ENCODE results near the gene ARFRP1.
A peak's percentile ranks its signal among the peaks of the same experiment; 100 is the strongest.

The ARFRP1 gene

DNA sequence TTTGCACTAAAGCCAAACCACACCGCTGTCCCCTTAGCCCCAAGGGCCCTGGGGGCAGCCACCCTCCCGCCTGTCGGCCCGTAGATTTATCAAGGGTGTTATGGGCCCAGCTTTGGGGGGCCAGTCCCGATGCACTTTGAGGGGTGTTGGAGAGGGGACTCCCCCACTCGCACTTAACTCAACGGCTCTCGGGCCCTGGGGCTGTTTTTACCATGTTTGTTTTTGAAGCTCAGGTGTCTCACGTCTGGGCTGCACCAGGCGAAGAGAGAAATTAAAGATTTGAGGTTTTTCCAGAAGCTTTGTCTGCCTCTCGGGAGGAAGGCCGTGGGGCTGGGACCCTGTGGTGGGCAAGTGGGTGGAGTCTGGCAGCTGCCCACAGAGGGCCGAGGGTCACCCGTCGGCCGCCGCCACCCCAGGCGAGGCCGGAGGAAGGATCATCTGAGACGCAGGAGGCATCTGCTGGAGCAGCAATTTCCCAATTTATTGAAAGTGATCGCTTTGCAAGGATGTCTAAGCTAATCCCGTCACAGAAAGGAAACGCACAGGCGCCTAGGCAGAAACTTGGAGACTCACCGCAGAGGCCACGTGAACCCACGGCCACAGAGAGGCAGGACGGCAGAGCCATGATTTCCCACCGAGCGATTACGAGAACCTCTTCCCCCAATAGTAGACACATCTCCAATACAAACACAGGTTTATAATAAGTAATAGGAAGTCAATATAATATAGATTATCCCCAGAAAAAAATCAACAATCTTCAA lies 35.6 kb upstream of the ARFRP1 start:
- no peak for DNase-seq (ENCODE audit: low read depth)

DNA sequence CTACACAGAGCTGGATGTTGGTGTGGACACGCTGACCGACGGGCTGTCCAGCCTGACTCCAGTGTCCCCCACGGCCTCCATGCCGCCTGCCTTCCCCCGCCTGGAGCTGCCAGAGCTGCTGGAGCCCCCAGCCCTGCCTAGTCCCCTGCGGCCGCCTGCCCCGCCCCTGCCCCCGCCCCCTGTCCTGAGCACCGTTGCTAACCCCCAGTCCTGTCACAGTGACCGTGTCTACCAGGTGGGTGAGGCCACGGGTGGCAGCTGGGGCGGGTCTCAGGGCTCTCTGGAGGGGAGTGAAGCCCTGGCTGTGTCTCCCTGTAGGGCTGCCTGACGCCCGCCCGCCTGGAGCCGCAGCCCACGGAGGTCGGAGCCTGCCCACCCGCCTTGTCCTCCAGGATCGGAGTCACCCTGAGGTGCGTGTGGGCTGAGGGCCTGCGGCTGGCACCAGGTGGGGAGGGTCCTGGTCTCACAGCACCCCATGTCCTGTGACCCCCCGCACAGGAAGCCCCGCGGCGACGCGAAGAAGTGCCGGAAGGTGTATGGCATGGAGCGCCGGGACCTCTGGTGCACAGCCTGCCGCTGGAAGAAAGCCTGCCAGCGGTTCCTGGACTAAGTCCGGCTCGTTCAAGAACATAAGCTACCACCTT lies 34.7 kb upstream of the ARFRP1 start:
- DNase-seq (ENCODE audit: low read depth) = no peak

GRCh38 chr20:63741676-63742380 lies 34.1 kb upstream of the ARFRP1 start:
- no peak for DNase-seq (ENCODE audit: low read depth)

- DNase-seq (ENCODE audit: low read depth) = no peak
Measured at GRCh38 chr20:63741354-63741675, 33.5 kb upstream of the ARFRP1 start.

GRCh38 chr20:63740627-63741353 lies 33.0 kb upstream of the ARFRP1 start:
- DNase-seq (ENCODE audit: low read depth) = peak; percentile 89

DNA sequence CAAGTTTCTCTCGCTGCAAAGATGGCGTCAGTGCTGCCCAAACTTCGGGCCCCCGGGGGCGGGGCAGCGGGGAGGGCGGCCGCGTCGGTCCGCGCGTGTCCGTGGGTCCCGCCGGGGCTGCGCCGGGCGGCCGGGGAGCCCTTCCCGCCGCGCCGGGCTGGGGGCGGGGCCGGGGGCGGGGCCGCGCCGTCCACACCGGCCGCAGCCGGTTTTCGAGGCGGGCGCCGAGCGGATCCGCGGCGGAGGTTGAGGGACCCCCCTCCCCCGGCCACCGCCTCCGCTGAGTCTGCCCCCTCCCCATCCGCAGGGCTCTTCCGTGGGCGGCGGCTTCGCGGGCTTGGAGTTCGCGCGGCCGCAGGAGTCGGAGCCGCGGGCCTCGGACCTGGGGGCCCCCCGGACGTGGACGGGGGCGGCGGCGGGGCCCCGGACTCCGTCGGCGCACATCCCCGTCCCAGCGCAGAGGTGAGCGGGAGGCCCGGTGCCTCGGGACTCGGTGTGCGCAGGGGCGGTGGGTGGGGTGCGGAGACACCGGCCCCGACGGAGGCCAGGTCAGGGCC lies 32.4 kb upstream of the ARFRP1 start:
- DNase-seq (ENCODE audit: low read depth) = peak; percentile 20

- DNase-seq (ENCODE audit: low read depth) = peak; percentile 60
Measured at GRCh38 chr20:63739130-63740069, 31.6 kb upstream of the ARFRP1 start, which contains the start of gene SLC2A4RG. SLC2A4RG (plus strand) TSS chr20:63739776; CDS start chr20:63739913, 137 bp downstream.

- no peak for DNase-seq (ENCODE audit: low read depth)
Measured at GRCh38 chr20:63738687-63739129, 30.9 kb upstream of the ARFRP1 start.

DNA sequence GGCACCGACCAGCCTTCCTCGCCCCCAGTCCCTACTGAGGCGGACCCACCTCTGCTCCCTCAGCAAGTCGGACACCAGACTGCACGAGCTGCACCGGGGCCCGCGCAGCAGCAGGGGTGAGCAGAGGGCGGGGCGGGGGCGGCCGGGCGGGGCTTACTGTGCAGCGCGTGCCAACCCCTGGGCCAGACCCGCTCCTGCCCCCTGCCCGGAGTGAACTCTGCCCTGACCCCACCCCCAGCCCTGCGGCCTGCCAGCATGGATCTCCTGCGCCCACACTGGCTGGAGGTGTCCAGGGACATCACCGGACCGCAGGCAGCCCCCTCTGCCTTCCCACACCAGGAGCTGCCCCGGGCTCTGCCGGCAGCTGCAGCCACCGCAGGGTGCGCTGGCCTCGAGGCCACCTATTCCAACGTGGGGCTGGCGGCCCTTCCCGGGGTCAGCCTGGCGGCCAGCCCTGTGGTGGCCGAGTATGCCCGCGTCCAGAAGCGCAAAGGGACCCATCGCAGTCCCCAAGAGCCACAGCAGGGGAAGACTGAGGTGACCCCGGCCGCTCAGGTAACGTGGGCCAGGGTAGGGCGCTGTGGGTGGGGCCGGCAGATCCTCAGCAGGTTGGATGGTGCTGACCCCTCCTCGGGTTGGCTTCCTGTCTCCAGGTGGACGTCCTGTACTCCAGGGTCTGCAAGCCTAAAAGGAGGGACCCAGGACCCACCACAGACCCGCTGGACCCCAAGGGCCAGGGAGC lies 30.3 kb upstream of the ARFRP1 start:
- DNase-seq (ENCODE audit: low read depth) = no peak

DNA sequence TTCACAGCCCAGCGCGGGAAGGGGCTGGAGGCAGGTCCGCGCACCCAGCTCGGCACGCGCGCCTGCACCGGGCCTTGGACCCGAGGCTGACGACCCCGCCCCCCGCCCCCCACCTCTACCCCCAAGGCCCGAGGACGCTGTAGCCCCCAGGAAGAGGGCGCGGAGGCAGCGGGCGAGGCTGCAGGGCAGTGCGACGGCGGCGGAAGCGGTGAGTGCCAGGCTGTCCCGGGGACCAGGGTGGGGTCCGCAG lies 29.8 kb upstream of the ARFRP1 start:
- DNase-seq (ENCODE audit: low read depth) = no peak

DNA sequence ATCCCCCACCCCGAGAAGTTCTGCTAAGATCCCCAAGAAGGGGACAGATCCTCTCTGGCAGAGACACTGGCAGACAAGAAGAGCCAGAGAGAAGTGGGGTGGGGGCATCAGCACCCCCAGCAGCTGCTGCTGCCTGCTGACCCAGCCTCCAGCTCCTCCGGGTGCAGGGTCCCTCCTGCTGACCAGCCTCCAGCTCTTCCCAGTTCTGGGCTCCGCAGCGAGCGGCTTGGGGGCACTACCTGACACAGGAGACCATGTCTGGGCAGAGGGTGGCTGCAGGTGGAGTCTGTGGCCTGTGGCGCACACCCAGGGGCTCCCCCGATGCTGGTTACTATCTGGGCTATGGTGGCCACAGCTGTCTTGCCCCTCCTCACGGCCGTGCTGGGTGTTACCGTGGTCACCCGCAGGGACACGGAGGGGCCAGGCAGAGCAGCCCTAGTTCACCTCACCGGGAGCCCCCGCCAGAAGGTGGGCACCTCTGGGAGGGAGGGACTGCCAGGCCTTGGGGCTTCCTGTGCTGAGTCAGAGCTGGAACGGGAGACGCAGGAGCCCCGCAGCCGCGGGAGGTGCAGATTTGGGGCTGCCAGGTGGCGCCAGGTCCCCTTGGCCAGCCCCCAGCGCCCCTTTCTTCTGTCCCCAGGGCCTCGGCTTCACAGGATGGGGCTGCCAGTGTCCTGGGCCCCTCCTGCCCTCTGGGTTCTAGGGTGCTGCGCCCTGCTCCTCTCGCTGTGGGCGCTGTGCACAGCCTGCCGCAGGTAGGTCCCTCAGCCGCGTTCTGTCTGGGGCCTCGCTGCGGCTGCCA lies 29.3 kb upstream of the ARFRP1 start:
- DNase-seq (ENCODE audit: low read depth) = no peak

- DNase-seq (ENCODE audit: low read depth) = no peak
Measured at GRCh38 chr20:63735859-63736718, 28.3 kb upstream of the ARFRP1 start, which contains the start of gene LIME1. LIME1 (plus strand) TSS chr20:63736664; CDS start chr20:63737550, 886 bp downstream.

DNA sequence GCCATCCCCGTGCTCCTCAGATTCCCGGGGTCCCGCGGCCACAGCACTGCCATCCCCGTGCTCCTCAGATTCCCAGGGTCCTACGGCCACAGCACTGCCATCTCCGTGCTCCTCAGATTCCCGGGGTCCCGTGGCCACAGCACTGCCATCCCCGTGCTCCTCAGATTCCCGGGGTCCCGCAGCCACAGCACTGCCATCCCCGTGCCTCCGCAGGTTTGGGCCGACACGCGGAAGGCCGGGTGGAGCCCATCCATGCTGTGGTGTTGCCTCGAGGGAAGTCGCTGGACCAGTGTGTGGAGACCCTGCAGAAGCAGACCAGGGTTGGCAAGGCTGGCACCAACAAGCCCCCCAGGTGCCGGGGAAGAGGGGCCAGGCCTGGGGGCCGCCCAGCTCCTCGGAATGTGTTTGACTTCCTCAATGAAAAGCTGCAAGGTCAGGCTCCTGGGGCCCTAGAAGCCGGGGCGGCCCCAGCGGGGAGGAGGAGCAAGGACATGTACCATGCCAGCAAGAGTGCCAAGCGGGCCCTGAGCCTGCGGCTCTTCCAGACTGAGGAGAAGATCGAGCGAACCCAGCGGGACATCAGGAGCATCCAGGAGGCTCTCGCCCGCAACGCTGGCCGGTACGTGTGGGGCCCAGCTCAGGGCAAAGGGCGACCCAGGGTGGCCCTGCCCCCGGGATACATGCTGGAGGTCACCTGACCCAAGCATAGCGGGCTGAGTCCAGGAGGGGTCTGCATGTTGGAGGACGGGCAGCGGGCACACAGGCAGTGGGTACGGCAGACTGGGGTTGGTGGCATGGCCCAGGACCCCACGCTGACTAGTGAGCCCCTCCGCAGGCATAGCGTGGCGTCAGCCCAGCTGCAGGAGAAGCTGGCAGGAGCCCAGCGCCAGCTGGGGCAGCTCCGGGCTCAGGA lies 27.4 kb upstream of the ARFRP1 start:
- DNase-seq (ENCODE audit: low read depth) = no peak

DNA sequence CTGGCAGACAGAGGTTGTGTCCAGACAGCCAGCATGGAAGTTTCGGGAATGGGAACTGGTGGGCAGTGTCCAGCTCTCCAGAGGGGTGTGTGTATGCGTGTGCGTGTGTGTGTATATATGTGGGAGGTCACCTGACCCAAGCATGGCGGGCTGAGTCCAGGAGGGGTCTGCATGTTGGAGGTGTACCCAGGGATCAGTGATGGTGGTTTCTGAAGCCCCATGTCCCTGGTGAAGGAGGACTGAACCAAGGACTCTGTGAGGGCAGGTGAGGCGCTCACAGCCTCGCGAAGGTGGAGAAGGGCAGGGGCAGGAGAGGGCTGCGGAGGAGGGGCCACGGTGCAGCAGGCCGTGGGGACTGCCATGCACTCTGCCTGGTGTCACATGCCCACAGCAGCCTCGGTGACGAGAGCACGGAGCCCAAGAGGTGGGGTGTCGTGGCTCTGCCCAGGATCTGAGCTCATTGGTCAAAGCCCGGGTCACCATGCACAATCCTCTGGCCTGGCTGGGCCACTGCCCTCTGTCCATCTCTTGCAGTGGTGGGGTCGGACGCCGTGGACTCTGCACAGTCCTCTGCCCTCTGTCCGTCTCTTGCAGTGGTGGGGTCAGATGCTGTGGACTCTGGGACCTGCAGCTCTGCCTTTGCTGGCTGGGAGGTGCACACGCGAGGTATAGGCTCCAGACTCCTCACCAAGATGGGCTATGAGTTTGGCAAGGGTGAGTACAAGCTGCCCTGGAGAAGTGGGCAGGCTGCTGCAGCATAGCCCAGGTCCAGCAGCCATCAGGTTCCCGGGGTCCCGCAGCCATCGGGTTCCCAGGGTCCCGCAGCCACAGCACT lies 26.6 kb upstream of the ARFRP1 start:
- DNase-seq (ENCODE audit: low read depth) = no peak

- DNase-seq (ENCODE audit: low read depth) = no peak
Measured at GRCh38 chr20:63733579-63734081, 25.9 kb upstream of the ARFRP1 start.

DNA sequence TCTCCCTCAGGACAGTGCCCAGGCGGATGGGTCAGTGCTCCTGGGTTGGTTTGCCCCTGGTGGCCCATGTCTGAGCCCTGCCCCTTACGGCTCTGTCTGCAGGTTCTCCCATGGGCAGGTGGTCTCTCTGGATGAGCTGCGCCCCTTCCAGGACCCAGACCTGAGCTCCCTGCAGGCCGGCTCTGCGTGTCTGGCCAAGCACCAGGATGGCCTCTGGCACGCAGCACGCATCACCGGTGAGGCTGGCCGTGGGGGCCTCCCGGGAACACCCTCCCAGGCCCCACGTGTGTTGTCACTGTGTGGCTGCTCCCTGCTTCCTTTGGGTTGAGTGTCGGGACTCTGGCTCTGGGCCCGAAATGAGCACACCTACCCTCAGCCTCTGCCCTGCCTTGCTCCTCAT lies 25.3 kb upstream of the ARFRP1 start:
- no peak for DNase-seq (ENCODE audit: low read depth)
